HepG2 (cell line): ENCODE data around the gene TCEANC2. TPM values are rescaled to one million over a fixed set of nuclear protein-coding genes. Genes with fewer than 3 reads are reported as not detected.
A peak's percentile ranks its signal among the peaks of the same experiment; 100 is the strongest.

Experiments
- ATAC-seq: fragments of 200-7000 bp; cut with Tn5 transposase; 3 replicates; pipeline ENCODE4 v1.9.1; 2020; ENCODE audit warnings: mild to moderate bottlenecking, moderate library complexity
- BruUV-seq: library from RNA; stranded (reverse); fragments of 400-500 nt; replicated peaks from 2 replicates; lab custom pipeline; 2021; lab: Mats Ljungman, UMichigan
- CTCF ChIA-PET: fragments of 300-600 bp; formaldehyde crosslinking; extraction: SDS; loops from one replicate; lab custom pipeline; 2021; ENCODE audit warnings: low total read pairs, inconsistent platforms, low intra/inter-chr PET ratio; lab: Yijun Ruan, JAX
- POLR2A ChIA-PET: fragments of 350-600 bp; sonication (Branson Sonifier 250); formaldehyde crosslinking; loops from one replicate; lab custom pipeline; 2020; ENCODE audit warnings: antibody characterized with exemption, inconsistent platforms; lab: Yijun Ruan, JAX
- DNase-seq: peaks from one replicate; pipeline ENCODE4 v3.0.0-alpha.2; 2015; ENCODE audit warnings: low spot score
- FAIRE-seq: peaks from 3 replicates; lab custom pipeline; 2011; peaks lifted over from hg19 to GRCh38; lab: Jason Lieb, UNC
- H2AFZ ChIP-seq: one replicate; pipeline ENCODE4 v1.6.1; 2011; ENCODE audit warnings: low read length, inconsistent platforms
- H3K27ac ChIP-seq: fragments of 300-600 bp; 3 replicates; pipeline ENCODE4 v1.8.0; 2011; ENCODE audit warnings: mixed run types, mild to moderate bottlenecking, mixed read lengths, low read length, inconsistent platforms; ENCODE audit not compliant: insufficient read depth; ENCODE audit errors: extremely low read length
- H3K27me3 ChIP-seq, 2 experiments: fragments of 200-600 bp in 1 of 2; 2 replicates in 1 of 2; 3 replicates in 1 of 2; pipeline versions ENCODE4 v1.6.0 to v1.8.0; 2011; ENCODE audit warnings: low read length in 2 of 2, mild to moderate bottlenecking in 2 of 2, moderate library complexity in 2 of 2, inconsistent platforms in 1 of 2; ENCODE audit not compliant: insufficient read depth in 2 of 2, control insufficient read depth in 1 of 2
- H3K36me3 ChIP-seq, 2 experiments: fragments of 200-600 bp in 1 of 2; replicated peaks in 1 of 2; 2 replicates in 1 of 2; 3 replicates in 1 of 2; pipeline versions ENCODE4 v1.5.1 to v1.8.0; 2011; ENCODE audit warnings: low read length in 2 of 2, inconsistent platforms in 1 of 2; ENCODE audit not compliant: insufficient read depth in 2 of 2, control insufficient read depth in 1 of 2
- H3K4me1 ChIP-seq: 2 replicates; pipeline ENCODE4 v1.5.1; 2012; ENCODE audit warnings: low read length, inconsistent platforms; ENCODE audit not compliant: insufficient read depth
- H3K4me2 ChIP-seq: 2 replicates; pipeline ENCODE4 v1.6.0; 2011; ENCODE audit warnings: low read depth, low read length, inconsistent platforms
- H3K4me3 ChIP-seq, 3 experiments: fragments of 200-600 bp in 1 of 3; sonication (generic), shearing (Covaris generic) in 1 of 3; replicated peaks in 1 of 3; 2 replicates each; pipeline ENCODE4 v1.5.1; 2011 to 2016; ENCODE audit warnings: low read length in 3 of 3, inconsistent platforms in 2 of 3, low read depth in 2 of 3, mild to moderate bottlenecking in 2 of 3, control low read depth in 1 of 3, mixed read lengths in 1 of 3; ENCODE audit not compliant: insufficient read depth in 1 of 3
- H3K79me2 ChIP-seq: one replicate; pipeline ENCODE4 v1.6.1; 2011; ENCODE audit warnings: low read length, inconsistent platforms; ENCODE audit not compliant: insufficient read depth
- H3K9ac ChIP-seq: 2 replicates; pipeline ENCODE4 v1.6.0; 2011; ENCODE audit warnings: mild to moderate bottlenecking, low read depth, low read length, inconsistent platforms; ENCODE audit not compliant: insufficient read depth
- H3K9me3 ChIP-seq: 2 replicates; pipeline ENCODE4 v1.5.1; 2012; ENCODE audit warnings: mild to moderate bottlenecking, low read length
- H4K20me1 ChIP-seq: 2 replicates; pipeline ENCODE4 v1.6.0; 2011; ENCODE audit warnings: inconsistent platforms, mild to moderate bottlenecking, low read length, moderate library complexity; ENCODE audit not compliant: insufficient read depth
- CENPX ChIP-seq: sonication (generic); formaldehyde crosslinking; IDR thresholded peaks from 2 replicates; pipeline ENCODE4 v1.9.0; 2021; ENCODE audit warnings: mild to moderate bottlenecking, missing genetic modification reagents, moderate library complexity
- CTCF ChIP-seq: sonication (generic); formaldehyde crosslinking; IDR thresholded peaks from 2 replicates; pipeline ENCODE4 v1.5.0; 2020; ENCODE audit warnings: mild to moderate bottlenecking, missing genetic modification reagents, moderate library complexity
- EP300 ChIP-seq, 3 experiments: sonication (generic) in 1 of 3; formaldehyde crosslinking in 1 of 3; IDR thresholded peaks; 2 replicates each; pipeline versions ENCODE4 v1.5.1 to v1.6.1; 2011 to 2020; ENCODE audit warnings: low read depth in 2 of 3, low read length in 2 of 3, borderline replicate concordance in 1 of 3, improper control_type of control experiment in 1 of 3, mild to moderate bottlenecking in 1 of 3, missing genetic modification reagents in 1 of 3, moderate library complexity in 1 of 3
- FOSL2 ChIP-seq: sonication (generic); formaldehyde crosslinking; IDR thresholded peaks from 2 replicates; pipeline ENCODE4 v1.4.0; 2020; ENCODE audit warnings: missing genetic modification reagents
- IKZF1 ChIP-seq: fragments of 450-650 bp; IDR thresholded peaks from 2 replicates; pipeline ENCODE4 v1.7.1; 2016
- ISL2 ChIP-seq: sonication (generic); formaldehyde crosslinking; IDR thresholded peaks from 2 replicates; pipeline ENCODE4 v1.5.0; 2020; ENCODE audit warnings: missing genetic modification reagents
- KAT2B ChIP-seq: fragments of 150-350 bp; IDR thresholded peaks from 2 replicates; pipeline ENCODE4 v1.6.1; 2014; ENCODE audit warnings: low read depth, low read length, borderline replicate concordance
- REST ChIP-seq, 2 experiments: IDR thresholded peaks; 2 replicates each; pipeline ENCODE4 v1.6.1; 2011 to 2012; ENCODE audit warnings: low read length in 2 of 2, borderline replicate concordance in 1 of 2, low read depth in 1 of 2, mild to moderate bottlenecking in 1 of 2, moderate library complexity in 1 of 2
- SIX4 ChIP-seq: sonication (generic); formaldehyde crosslinking; IDR thresholded peaks from 2 replicates; pipeline ENCODE4 v1.4.0; 2020; ENCODE audit warnings: missing genetic modification reagents
- ZFP37 ChIP-seq: sonication (generic); formaldehyde crosslinking; IDR thresholded peaks from 2 replicates; pipeline ENCODE4 v1.4.0; 2020; ENCODE audit warnings: missing genetic modification reagents, borderline replicate concordance
- ZNF263 ChIP-seq: sonication (generic); formaldehyde crosslinking; IDR thresholded peaks from 2 replicates; pipeline ENCODE4 v1.4.0; 2020; ENCODE audit warnings: missing genetic modification reagents
- ZNF747 ChIP-seq: sonication (generic); formaldehyde crosslinking; IDR thresholded peaks from 2 replicates; pipeline ENCODE4 v1.8.1; 2023; ENCODE audit warnings: missing genetic modification reagents, mild to moderate bottlenecking, borderline replicate concordance
- ZNF749 ChIP-seq: sonication (generic); formaldehyde crosslinking; IDR thresholded peaks from 2 replicates; pipeline ENCODE4 v1.8.0; 2022; ENCODE audit warnings: mild to moderate bottlenecking, missing genetic modification reagents, moderate library complexity, borderline replicate concordance
- WGBS: methylation state at CpG from one replicate; pipeline ENCODE4 v1.1.6; 2017; ENCODE audit warnings: low lambda C conversion rate; 5-methylcytosine and 5-hydroxymethylcytosine counted together
- in situ Hi-C: cut with HindIII; loops from 2 replicates; pipeline ENCODE4 v1.10.0; 2017; ENCODE audit warnings: low pct_unique_long_range_greater_than_20kb; ENCODE audit not compliant: extremely low pct_ligation_motif_present
- intact Hi-C: fragments of 100-400 bp; cut with micrococcal nuclease; formaldehyde crosslinking; loops from one replicate; pipeline ENCODE4 v1.10.0; 2022; ENCODE audit not compliant: unreplicated experiment
- polyA plus RNA-seq, 8 experiments: library from polyadenylated mRNA; depleted of rRNA in 3 of 8; stranded (reverse) in 7 of 8; unstranded in 1 of 8; fragments of >200 nt; fragmentation: Illumina TruSeq in 4 of 8; extraction: Trizol in 4 of 8; gene quantifications; 2 replicates each; pipeline versions ENCODE4 v1.2.1 to v1.2.3, GENCODE V29; 2011 to 2016; ENCODE audit warnings: low read depth in 4 of 8, missing spikeins in 1 of 8, mixed read lengths in 1 of 8; ENCODE audit not compliant: insufficient read depth in 1 of 8
- total RNA-seq, 5 experiments: library from RNA; depleted of rRNA; stranded (reverse); fragments of >200 nt; fragmentation: Illumina TruSeq; extraction: Trizol; gene quantifications; 2 replicates each; pipeline ENCODE4 v1.2.3, GENCODE V29; 2016; ENCODE audit warnings: low read depth in 1 of 5

Gene TCEANC2
- total and polyA plus RNA-seq, 2 of the 13 experiments (the other 11 are each of a cell fraction or from before 2014, with no cell fraction given), result 3.8 to 5.0 TPM

GRCh38 chr1:54054438-54054749, 986 bp downstream of the TCEANC2 start:
- POLR2A ChIA-PET, result interaction anchor here (1.0 to 4.6 kb wide), 2 partner anchors 26 to 37 kb away, joined by 3 to 42 read pairs; partner anchors contain the start of gene LDLRAD1
- WGBS, result 33% methylated on average over 5 of the region's 5 CpGs
- H3K4me3 ChIP-seq, result peak overlapping the region; percentile 68 to 98 (median 91)
- ATAC-seq, result no peak
- intact Hi-C loops (no loop called here), in situ Hi-C loops (no loop called here)
- BruUV-seq, result TSS peak; percentile 61
- H3K79me2 ChIP-seq, result peaks cover 33% of the 10 kb centered on the region
- H3K27me3 ChIP-seq, result no peaks in the 10 kb centered on the region; a peak in 1 of 5 replicates
- H3K9ac ChIP-seq, result peak overlapping the region; percentile 81
- no peaks in the 10 kb centered on the region for H3K9me3 ChIP-seq
- peak overlapping the region; percentile 80 for H3K27ac ChIP-seq
- FAIRE-seq, result no peak
- peak overlapping the region; percentile 42 for H2AFZ ChIP-seq
- peak; percentile 24; the same call in 1 of the 2 replicates for TF ChIP-seq CTCF (CRISPR knock-in tag)
- no peak for TF ChIP-seq CENPX (CRISPR knock-in tag)
- H4K20me1 ChIP-seq, result no peaks in the 10 kb centered on the region; the same call in 1 of the 2 replicates
- H3K4me1 ChIP-seq, result peaks cover 22% of the 10 kb centered on the region
- CTCF ChIA-PET, result no interaction called here
- DNase-seq, result no peak
- H3K4me2 ChIP-seq, result peak overlapping the region; percentile 75
- H3K36me3 ChIP-seq, result no peaks in the 10 kb centered on the region; a peak in 1 of 5 replicates

- no peak overlapping the region for H3K4me2 ChIP-seq
- no TSS peak for BruUV-seq
- H3K4me3 ChIP-seq, result no peak overlapping the region
- DNase-seq (no peak), FAIRE-seq (no peak), ATAC-seq (no peak)
- peaks cover 0 to 1% of the 10 kb centered on the region in 2 experiments; a peak in 1 of 5 replicates for H3K36me3 ChIP-seq
- POLR2A ChIA-PET, result no interaction called here
- WGBS, result 96% methylated on average over 5 of the region's 5 CpGs
- no peaks in the 10 kb centered on the region for H4K20me1 ChIP-seq
- no peak overlapping the region for H2AFZ ChIP-seq
- no peak overlapping the region for H3K9ac ChIP-seq
- no peaks in the 10 kb centered on the region for H3K9me3 ChIP-seq
- H3K27me3 ChIP-seq, result no peaks in the 10 kb centered on the region
- intact Hi-C loops (no loop called here), in situ Hi-C loops (no loop called here)
- CTCF ChIA-PET, result no interaction called here
- H3K4me1 ChIP-seq, result no peaks in the 10 kb centered on the region
- no peak overlapping the region for H3K27ac ChIP-seq
- H3K79me2 ChIP-seq, result no peaks in the 10 kb centered on the region
- TF ChIP-seq ZFP37, result no peak
- TF ChIP-seq FOSL2 (CRISPR knock-in tag), result no peak
- TF ChIP-seq REST (IDR thresholded peaks at IDR 0.05; ENCODE audit: borderline replicate concordance in 1 of 2, low read depth in 1 of 2, low read length in 2 of 2), result no peak
- no peak for TF ChIP-seq KAT2B
- no peak for TF ChIP-seq ZNF263 (CRISPR knock-in tag)
- TF ChIP-seq IKZF1, result no peak
- no peak for TF ChIP-seq EP300 (IDR thresholded peaks at IDR 0.05; ENCODE audit: low read depth in 2 of 2, low read length in 2 of 2)
- no peak for TF ChIP-seq EP300 (CRISPR knock-in tag; IDR thresholded peaks at IDR 0.05; ENCODE audit: borderline replicate concordance)
- TF ChIP-seq SIX4 (CRISPR knock-in tag), result no peak
- TF ChIP-seq ZNF747, result no peak
- no peak for TF ChIP-seq ZNF749 (CRISPR knock-in tag)
- no peak for TF ChIP-seq ISL2 (CRISPR knock-in tag)
These were observed 10.9 kb downstream of the TCEANC2 start for GRCh38 chr1:54064299-54064698.
